Measurements from ENCODE around the gene POMC.

Gene POMC

GRCh38 chr2:25177211-25177611, 8.8 kb upstream of the POMC start:
- H3K27ac ChIP-seq (ENCODE audit: low read depth, low read length), result no peak overlapping the region
- H3K27me3 ChIP-seq (ENCODE audit: low read length), result no peaks in the 10 kb centered on the region
- no peaks in the 10 kb centered on the region for H3F3A ChIP-seq (ENCODE audit: insufficient read depth)
- no peak for TF ChIP-seq CTCF (IDR thresholded peaks at IDR 0.05; ENCODE audit: insufficient read depth, low read length, poor library complexity, severe bottlenecking)
- no peak for TF ChIP-seq EZH2phosphoT487 (conservative IDR thresholded peaks at IDR 0.05; ENCODE audit: low read length)
- H3K36me3 ChIP-seq (ENCODE audit: low read length), result no peaks in the 10 kb centered on the region
- H3K9me2 ChIP-seq (replicated peaks; ENCODE audit: insufficient read depth, low read length), result no peaks in the 10 kb centered on the region
- H4K20me1 ChIP-seq (ENCODE audit: low read depth, low read length), result no peaks in the 10 kb centered on the region
- no peaks in the 10 kb centered on the region; the same call in 1 of the 2 replicates for H3K9me3 ChIP-seq (ENCODE audit: insufficient read depth, low read length)
- H2AFZ ChIP-seq (ENCODE audit: low read depth, low read length, severe bottlenecking), result no peak overlapping the region
- no peak overlapping the region for H3K9ac ChIP-seq (ENCODE audit: low read length)
- H3K79me2 ChIP-seq (ENCODE audit: insufficient read depth, low read length), result no peaks in the 10 kb centered on the region
- no peak overlapping the region for H3K4me2 ChIP-seq (ENCODE audit: low read depth, low read length, poor library complexity, severe bottlenecking)
- H3K4me3 ChIP-seq (ENCODE audit: insufficient read depth, low read length, poor library complexity, severe bottlenecking), result no peak overlapping the region

- no peaks in the 10 kb centered on the region for H3F3A ChIP-seq (ENCODE audit: insufficient read depth)
- H3K4me2 ChIP-seq (ENCODE audit: low read depth, low read length, poor library complexity, severe bottlenecking), result no peak overlapping the region
- TF ChIP-seq CTCF (IDR thresholded peaks at IDR 0.05; ENCODE audit: insufficient read depth, low read length, poor library complexity, severe bottlenecking), result no peak
- no peak for TF ChIP-seq EZH2phosphoT487 (conservative IDR thresholded peaks at IDR 0.05; ENCODE audit: low read length)
- no peaks in the 10 kb centered on the region for H4K20me1 ChIP-seq (ENCODE audit: low read depth, low read length)
- no peaks in the 10 kb centered on the region for H3K9me3 ChIP-seq (ENCODE audit: insufficient read depth, low read length)
- no peaks in the 10 kb centered on the region for H3K79me2 ChIP-seq (ENCODE audit: insufficient read depth, low read length)
- no peak overlapping the region for H3K4me3 ChIP-seq (ENCODE audit: insufficient read depth, low read length, poor library complexity, severe bottlenecking)
- no peak overlapping the region for H2AFZ ChIP-seq (ENCODE audit: low read depth, low read length, severe bottlenecking)
- no peaks in the 10 kb centered on the region for H3K27me3 ChIP-seq (ENCODE audit: low read length)
- H3K36me3 ChIP-seq (ENCODE audit: low read length), result no peaks in the 10 kb centered on the region
- no peak overlapping the region for H3K9ac ChIP-seq (ENCODE audit: low read length)
- no peak overlapping the region for H3K27ac ChIP-seq (ENCODE audit: low read depth, low read length)
- H3K9me2 ChIP-seq (replicated peaks; ENCODE audit: insufficient read depth, low read length), result no peaks in the 10 kb centered on the region
Measured at GRCh38 chr2:25176541-25177181, 8.3 kb upstream of the POMC start.

- Histone ChIP-seq H3K9me2 (replicated peaks; ENCODE audit: insufficient read depth, low read length) (no peaks in the 10 kb centered on the region), H3K79me2 (ENCODE audit: insufficient read depth, low read length) (no peaks in the 10 kb centered on the region), H4K20me1 (ENCODE audit: low read depth, low read length) (no peaks in the 10 kb centered on the region), H2AFZ (ENCODE audit: low read depth, low read length, severe bottlenecking) (no peak overlapping the region), H3K27ac (ENCODE audit: low read depth, low read length) (no peak overlapping the region), H3F3A (ENCODE audit: insufficient read depth) (no peaks in the 10 kb centered on the region), H3K9me3 (ENCODE audit: insufficient read depth, low read length) (no peaks in the 10 kb centered on the region), H3K27me3 (ENCODE audit: low read length) (no peaks in the 10 kb centered on the region), H3K4me2 (ENCODE audit: low read depth, low read length, poor library complexity, severe bottlenecking) (no peak overlapping the region), H3K9ac (ENCODE audit: low read length) (no peak overlapping the region), H3K4me3 (ENCODE audit: insufficient read depth, low read length, poor library complexity, severe bottlenecking) (no peak overlapping the region), H3K36me3 (ENCODE audit: low read length) (no peaks in the 10 kb centered on the region)
- TF ChIP-seq CTCF (IDR thresholded peaks at IDR 0.05; ENCODE audit: insufficient read depth, low read length, poor library complexity, severe bottlenecking), result no peak
- TF ChIP-seq EZH2phosphoT487 (conservative IDR thresholded peaks at IDR 0.05; ENCODE audit: low read length), result no peak
Measured at GRCh38 chr2:25176138-25176537, 7.8 kb upstream of the POMC start.
